RPMI7951 (cell line): ENCODE data around the gene RAB31. TPM values are rescaled to one million over a fixed set of nuclear protein-coding genes. Genes with fewer than 3 reads are reported as not detected.
A peak's percentile ranks its signal among the peaks of the same experiment; 100 is the strongest.

Source experiments
- DNase-seq: peaks from one replicate; pipeline ENCODE4 v3.0.0-alpha.2; 2012; ENCODE audit warnings: low read depth
- total RNA-seq: library from RNA; depleted of rRNA; stranded (reverse); fragments of >200 nt; shearing (Covaris generic); gene quantifications from 2 replicates; pipeline ENCODE4 v1.2.3, GENCODE V29; 2014

Gene RAB31
- total RNA-seq, 1 experiment from 2014 or later: 41.7 TPM

GRCh38 chr18:9737472-9738121, 29.5 kb downstream of the RAB31 start:
- DNase-seq: peak; percentile 55

- no peak for DNase-seq
These were observed 30.3 kb downstream of the RAB31 start for GRCh38 chr18:9738266-9738969.

- DNase-seq: no peak
These were observed 31.4 kb downstream of the RAB31 start for GRCh38 chr18:9739516-9739915.

- no peak for DNase-seq
These were observed 32.0 kb downstream of the RAB31 start for GRCh38 chr18:9740071-9740470.

- no peak for DNase-seq
These were observed 33.3 kb downstream of the RAB31 start for GRCh38 chr18:9741406-9741792.

GRCh38 chr18:9741793-9742523, 33.9 kb downstream of the RAB31 start:
- DNase-seq: peak; percentile 74

- DNase-seq: peak; percentile 80
These were observed 34.5 kb downstream of the RAB31 start for GRCh38 chr18:9742524-9743131.

- DNase-seq: peak; percentile 99
These were observed 35.3 kb downstream of the RAB31 start for GRCh38 chr18:9743200-9744016.

GRCh38 chr18:9746958-9747357, 38.9 kb downstream of the RAB31 start:
- no peak for DNase-seq

GRCh38 chr18:9749611-9750010, 41.5 kb downstream of the RAB31 start:
- DNase-seq: no peak

- no peak for DNase-seq
These were observed 42.0 kb downstream of the RAB31 start for GRCh38 chr18:9750112-9750511.

- no peak for DNase-seq
These were observed 42.7 kb downstream of the RAB31 start for GRCh38 chr18:9750606-9751304.

- DNase-seq: no peak
These were observed 43.4 kb downstream of the RAB31 start for GRCh38 chr18:9751371-9752031.

GRCh38 chr18:9753846-9754245, 45.7 kb downstream of the RAB31 start:
- no peak for DNase-seq

GRCh38 chr18:9755110-9755509, 47.0 kb downstream of the RAB31 start:
- DNase-seq: no peak

GRCh38 chr18:9755615-9756014, 47.5 kb downstream of the RAB31 start:
- peak; percentile 34 for DNase-seq

GRCh38 chr18:9756271-9756932, 48.3 kb downstream of the RAB31 start:
- DNase-seq: no peak

GRCh38 chr18:9756933-9757470, 48.9 kb downstream of the RAB31 start:
- no peak for DNase-seq

GRCh38 chr18:9757827-9758621, 49.9 kb downstream of the RAB31 start:
- peak; percentile 73 for DNase-seq
